Gastroesophageal sphincter (tissue), 4 donors: ENCODE measurements around the gene CELSR1. TPM values are rescaled to one million over a fixed set of nuclear protein-coding genes. Genes with fewer than 3 reads are reported as not detected.

Experiments
- ATAC-seq: fragments of 150-250 bp; one replicate; pipeline ENCODE4 v1.9.1; 2016; ENCODE audit warnings: mild to moderate bottlenecking, moderate library complexity
- H3K27ac ChIP-seq, 4 donors: fragments of 200-600 bp; sonication (generic) in 3 of 4; 1 replicate in 3 of 4; 2 replicates in 1 of 4; pipeline ENCODE4 v1.5.1; 2016 to 2019
- H3K27me3 ChIP-seq: fragments of 200-600 bp; sonication (generic); one replicate; pipeline ENCODE4 v1.5.1; 2019
- H3K36me3 ChIP-seq, 2 donors: fragments of 200-600 bp; sonication (generic); one replicate each; pipeline ENCODE4 v1.5.1; 2019; ENCODE audit warnings: control low read depth in 1 of 2
- H3K4me1 ChIP-seq, 3 donors: fragments of 200-600 bp; sonication (generic); 1 replicate in 2 of 3; 2 replicates in 1 of 3; pipeline ENCODE4 v1.5.1; 2016 to 2019; ENCODE audit warnings: control low read depth in 2 of 3
- H3K4me3 ChIP-seq, 2 donors: fragments of 200-600 bp; sonication (generic); one replicate each; pipeline ENCODE4 v1.5.1; 2019; ENCODE audit warnings: mild to moderate bottlenecking in 1 of 2, moderate library complexity in 1 of 2
- H3K9me3 ChIP-seq, 3 donors: fragments of 200-600 bp; sonication (generic); one replicate each; pipeline ENCODE4 v1.5.1; 2017 to 2019; ENCODE audit warnings: control low read depth in 2 of 3
- CTCF ChIP-seq, 4 experiments: fragments of 200-600 bp in 2 of 4; fragments of 450-650 bp in 2 of 4; sonication (generic) in 1 of 4; IDR thresholded peaks; one replicate each; pipeline ENCODE4 v1.5.1; 2017 to 2019; ENCODE audit warnings: antibody characterized with exemption in 4 of 4, mild to moderate bottlenecking in 2 of 4, moderate library complexity in 2 of 4
- EP300 ChIP-seq: sonication (generic); formaldehyde crosslinking; IDR thresholded peaks from one replicate; pipeline ENCODE4 v1.6.1; 2017; ENCODE audit warnings: antibody characterized with exemption, mild to moderate bottlenecking
- POLR2A ChIP-seq, 2 donors: fragments of 450-650 bp; IDR thresholded peaks; one replicate each; pipeline ENCODE4 v1.6.1; 2017; ENCODE audit warnings: antibody characterized with exemption in 2 of 2, mild to moderate bottlenecking in 2 of 2, moderate library complexity in 1 of 2
- POLR2AphosphoS5 ChIP-seq: sonication (generic); formaldehyde crosslinking; IDR thresholded peaks from one replicate; pipeline ENCODE4 v1.6.1; 2017; ENCODE audit warnings: antibody characterized with exemption
- WGBS, 2 donors: methylation state at CpG; one replicate each; pipeline ENCODE4 v1.1.5; 2018; ENCODE audit warnings: low coverage in 1 of 2; 5-methylcytosine and 5-hydroxymethylcytosine counted together
- total RNA-seq, 4 donors: library from RNA; depleted of rRNA; stranded (reverse); fragments of >200 nt; gene quantifications; one replicate each; pipeline ENCODE4 v1.1.0, GENCODE V29; 2016

CELSR1 gene
- total RNA-seq, 4 donors from 2014 or later = 1.7 to 4.8 (median 4.3) TPM

- WGBS, 2 donors = 50 to 68% methylated on average over 8 to 12 of the region's 21 CpGs
- no peak overlapping the region for H3K4me3 ChIP-seq
- TF ChIP-seq POLR2AphosphoS5 (no peak), POLR2A (IDR thresholded peaks at IDR 0.05) (no peak), CTCF (IDR thresholded peaks at IDR 0.05) (no peak), EP300 (no peak)
- H3K27ac ChIP-seq = no peak overlapping the region
- no peaks in the 10 kb centered on the region for H3K4me1 ChIP-seq
- ATAC-seq = no peak
- no peaks in the 10 kb centered on the region for H3K27me3 ChIP-seq
- no peaks in the 10 kb centered on the region for H3K9me3 ChIP-seq
- no peaks in the 10 kb centered on the region for H3K36me3 ChIP-seq
Observed at GRCh38 chr22:46437671-46438440, 99.6 kb downstream of the CELSR1 start.

- H3K4me1 ChIP-seq = no peaks in the 10 kb centered on the region
- H3K27ac ChIP-seq = no peak overlapping the region
- H3K9me3 ChIP-seq = no peaks in the 10 kb centered on the region
- 83 to 86% methylated on average over 3 to 7 of the region's 8 CpGs for WGBS, 2 donors
- TF ChIP-seq CTCF (IDR thresholded peaks at IDR 0.05) (no peak), EP300 (no peak), POLR2AphosphoS5 (no peak), POLR2A (IDR thresholded peaks at IDR 0.05) (no peak)
- no peak for ATAC-seq
- H3K4me3 ChIP-seq = no peak overlapping the region
- H3K27me3 ChIP-seq = no peaks in the 10 kb centered on the region
- no peaks in the 10 kb centered on the region for H3K36me3 ChIP-seq
Observed at GRCh38 chr22:46436595-46437175, 100.7 kb downstream of the CELSR1 start.

- H3K4me3 ChIP-seq = no peak overlapping the region
- no peak for ATAC-seq
- no peaks in the 10 kb centered on the region for H3K9me3 ChIP-seq
- H3K27me3 ChIP-seq = peaks cover 14% of the 10 kb centered on the region
- no peaks in the 10 kb centered on the region for H3K4me1 ChIP-seq
- no peaks in the 10 kb centered on the region for H3K36me3 ChIP-seq
- TF ChIP-seq EP300 = no peak
- TF ChIP-seq POLR2A (IDR thresholded peaks at IDR 0.05) = no peak
- no peak for TF ChIP-seq CTCF (IDR thresholded peaks at IDR 0.05)
- TF ChIP-seq POLR2AphosphoS5 = no peak
- H3K27ac ChIP-seq = no peak overlapping the region
- 80 to 94% methylated on average over 2 to 13 of the region's 16 CpGs for WGBS, 2 donors
Observed at GRCh38 chr22:46433318-46433717, 104.1 kb downstream of the CELSR1 start.

DNA sequence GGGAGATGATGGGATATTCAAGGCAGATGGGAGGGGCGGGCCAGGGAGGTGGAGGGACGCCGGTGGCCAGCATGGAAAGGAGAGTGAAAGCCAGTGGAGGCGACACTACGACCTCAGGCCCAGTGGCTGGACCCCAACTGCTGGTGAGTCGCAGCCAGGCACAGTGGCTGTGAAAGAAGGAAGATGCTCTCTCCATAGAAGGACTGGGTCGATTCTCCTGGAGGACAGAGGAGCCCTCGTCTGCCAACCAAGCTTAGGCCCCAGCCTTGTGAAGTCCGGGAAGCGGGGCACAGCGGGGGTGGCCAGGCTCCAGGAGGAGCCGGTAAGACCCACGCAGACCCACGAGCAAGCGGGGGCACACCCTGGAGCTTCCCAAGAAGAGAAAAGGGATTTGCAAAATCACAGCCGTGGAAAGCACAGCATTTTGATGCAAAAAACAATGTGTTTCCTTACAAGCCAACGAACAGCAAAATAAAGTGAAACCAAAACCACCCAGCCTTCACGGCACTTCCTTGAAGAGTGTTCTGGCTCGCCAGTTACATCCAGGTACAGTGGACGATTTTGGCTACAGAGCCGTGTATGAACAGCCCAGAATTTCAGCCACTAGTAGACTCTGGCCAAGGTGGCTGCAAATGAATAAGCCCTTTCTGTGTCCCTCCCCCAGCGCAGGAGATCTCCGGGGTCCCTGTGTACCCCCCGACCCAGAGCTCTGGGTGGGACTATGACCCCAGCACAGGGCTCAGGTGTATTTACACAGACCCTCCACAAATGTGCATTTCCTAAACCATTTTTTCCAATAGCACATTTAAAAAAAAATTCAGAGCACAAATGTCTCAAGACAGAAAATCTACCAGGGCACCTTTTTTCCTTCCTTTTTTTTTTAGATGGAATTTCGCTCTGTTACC is 105.0 kb downstream of the CELSR1 start:
- peaks cover 15% of the 10 kb centered on the region for H3K27me3 ChIP-seq
- TF ChIP-seq POLR2A (IDR thresholded peaks at IDR 0.05) (no peak), CTCF (IDR thresholded peaks at IDR 0.05) (no peak), POLR2AphosphoS5 (no peak), EP300 (no peak)
- no peak overlapping the region for H3K27ac ChIP-seq
- WGBS, 2 donors = 70 to 91% methylated on average over 6 to 16 of the region's 25 CpGs
- no peaks in the 10 kb centered on the region for H3K36me3 ChIP-seq
- ATAC-seq = no peak
- no peaks in the 10 kb centered on the region for H3K4me1 ChIP-seq
- peak overlapping the region in 1 of 2 donors; percentile 28 for H3K4me3 ChIP-seq
- H3K9me3 ChIP-seq = no peaks in the 10 kb centered on the region
